Neural progenitor cell (in vitro differentiated cells): ENCODE data around the gene RGMA. TPM values are rescaled to one million over a fixed set of nuclear protein-coding genes. Genes with fewer than 3 reads are reported as not detected.

Experiments used
- DNase-seq: peaks from one replicate; pipeline ENCODE4 v3.0.0-alpha.2; 2016; ENCODE audit warnings: low spot score
- H2AFZ ChIP-seq: fragments of 200-600 bp; sonication (generic); replicated peaks from 2 replicates; pipeline ENCODE4 v1.6.1; 2016; ENCODE audit warnings: antibody characterized with exemption
- H3F3A ChIP-seq: fragments of 200-600 bp; sonication (generic); 2 replicates; pipeline ENCODE4 v1.6.1; 2016; ENCODE audit warnings: antibody characterized with exemption, low read depth
- H3K27ac ChIP-seq: fragments of 200-600 bp; sonication (generic); 2 replicates; pipeline ENCODE4 v1.5.1; 2016; ENCODE audit warnings: mild to moderate bottlenecking
- H3K27me3 ChIP-seq: fragments of 200-600 bp; sonication (generic); 2 replicates; pipeline ENCODE4 v1.6.1; 2016; ENCODE audit warnings: mild to moderate bottlenecking, moderate library complexity
- H3K36me3 ChIP-seq: fragments of 200-600 bp; sonication (generic); 2 replicates; pipeline ENCODE4 v1.5.1; 2016
- H3K4me1 ChIP-seq: fragments of 200-600 bp; sonication (generic); 2 replicates; pipeline ENCODE4 v1.6.1; 2016; ENCODE audit warnings: mixed run types
- H3K4me2 ChIP-seq: fragments of 200-600 bp; sonication (generic); 2 replicates; pipeline ENCODE4 v1.6.1; 2016
- H3K4me3 ChIP-seq: fragments of 200-600 bp; sonication (generic); 2 replicates; pipeline ENCODE4 v1.5.1; 2016
- H3K79me2 ChIP-seq: fragments of 200-600 bp; sonication (generic); 2 replicates; pipeline ENCODE4 v1.6.1; 2016; ENCODE audit warnings: low read depth
- H3K9ac ChIP-seq: fragments of 200-600 bp; sonication (generic); 2 replicates; pipeline ENCODE4 v1.6.1; 2016
- H3K9me3 ChIP-seq: fragments of 200-600 bp; sonication (generic); 2 replicates; pipeline ENCODE4 v1.5.1; 2016; ENCODE audit warnings: low read depth
- H4K20me1 ChIP-seq: fragments of 200-600 bp; sonication (generic); 2 replicates; pipeline ENCODE4 v1.6.1; 2016; ENCODE audit warnings: low read depth
- H3K27ac Mint-ChIP-seq: 3 replicates; pipeline ENCODE4 v1.8.0; 2021; ENCODE audit warnings: mixed read lengths
- H3K27me3 Mint-ChIP-seq: 2 replicates; pipeline ENCODE4 v1.8.0; 2022; ENCODE audit warnings: low read depth, mild to moderate bottlenecking, inconsistent platforms, moderate library complexity, mixed read lengths; ENCODE audit not compliant: insufficient read depth
- H3K36me3 Mint-ChIP-seq: 3 replicates; pipeline ENCODE4 v1.8.0; 2021; ENCODE audit warnings: mixed read lengths
- H3K4me1 Mint-ChIP-seq: 3 replicates; pipeline ENCODE4 v1.8.0; 2021; ENCODE audit warnings: mixed read lengths
- H3K4me3 Mint-ChIP-seq: 3 replicates; pipeline ENCODE4 v1.8.0; 2021; ENCODE audit warnings: mild to moderate bottlenecking, moderate library complexity, mixed read lengths
- H3K9me3 Mint-ChIP-seq: 3 replicates; pipeline ENCODE4 v1.8.0; 2020; ENCODE audit warnings: mixed read lengths
- CTCF ChIP-seq: fragments of 200-600 bp; sonication (generic); IDR thresholded peaks from 2 replicates; pipeline ENCODE4 v1.5.1; 2017; ENCODE audit warnings: antibody characterized with exemption, mild to moderate bottlenecking
- EZH2 ChIP-seq: fragments of 200-600 bp; sonication (generic); IDR thresholded peaks from 2 replicates; pipeline ENCODE4 v1.6.1; 2017; ENCODE audit warnings: antibody characterized with exemption, mild to moderate bottlenecking, moderate library complexity
- EZH2phosphoT487 ChIP-seq: fragments of 200-600 bp; sonication (generic); IDR thresholded peaks from 2 replicates; pipeline ENCODE4 v1.6.1; 2017; ENCODE audit warnings: antibody characterized with exemption
- total RNA-seq: library from RNA; depleted of rRNA; stranded (reverse); fragments of >200 nt; gene quantifications from 2 replicates; pipeline ENCODE4 v1.2.3, GENCODE V29; 2015; ENCODE audit warnings: low replicate concordance

The RGMA gene
- total RNA-seq, 1 donor from 2014 or later, result 41.4 TPM

DNA sequence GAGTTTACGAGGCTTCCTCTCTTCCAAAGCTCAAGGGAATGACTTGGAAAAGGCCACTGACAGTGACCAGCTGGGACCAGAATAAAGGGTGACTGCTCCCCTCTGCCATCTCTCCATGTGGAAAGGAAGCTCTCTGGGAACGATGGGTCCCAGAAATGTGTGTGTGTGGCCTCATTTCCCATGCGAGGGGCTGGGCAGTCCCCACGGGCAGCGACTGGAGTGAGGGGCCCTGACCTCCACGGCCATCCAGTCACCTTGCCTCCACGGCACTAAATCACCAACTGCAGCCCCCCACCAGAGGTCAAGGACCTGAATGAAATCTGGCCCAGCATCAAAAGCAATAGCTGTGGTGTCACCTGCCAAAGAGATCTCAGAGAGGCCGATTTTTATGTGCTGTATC lies 29.6 kb downstream of the RGMA start:
- peaks cover 61% of the 10 kb centered on the region for H3K4me1 ChIP-seq
- Mint-ChIP-seq H3K27me3 (peaks cover 5% of the 10 kb centered on the region), H3K36me3 (peaks cover 26% of the 10 kb centered on the region), H3K27ac (peak overlapping the region; percentile 69), H3K4me1 (peaks cover 74% of the 10 kb centered on the region), H3K4me3 (no peak overlapping the region), H3K9me3 (no peaks in the 10 kb centered on the region)
- peaks cover 98% of the 10 kb centered on the region for H3K79me2 ChIP-seq
- TF ChIP-seq EZH2, result no peak
- no peak for TF ChIP-seq EZH2phosphoT487
- no peak for TF ChIP-seq CTCF
- H3K9ac ChIP-seq, result peak overlapping the region; percentile 1
- H3K4me3 ChIP-seq, result no peak overlapping the region
- H3K27me3 ChIP-seq, result no peaks in the 10 kb centered on the region
- no peaks in the 10 kb centered on the region for H3K36me3 ChIP-seq
- no peak overlapping the region for H2AFZ ChIP-seq
- no peak for DNase-seq
- H3K4me2 ChIP-seq, result peak overlapping the region; percentile 73
- peak overlapping the region; percentile 92 for H3K27ac ChIP-seq
- H4K20me1 ChIP-seq, result peaks cover 98% of the 10 kb centered on the region
- H3K9me3 ChIP-seq, result no peaks in the 10 kb centered on the region
- H3F3A ChIP-seq, result peaks cover 83% of the 10 kb centered on the region

- peaks cover 98% of the 10 kb centered on the region for H4K20me1 ChIP-seq
- peaks cover 56% of the 10 kb centered on the region for H3K4me1 ChIP-seq
- peaks cover 3% of the 10 kb centered on the region for H3K27me3 Mint-ChIP-seq
- H3K27ac ChIP-seq, result peak overlapping the region; percentile 92
- H3K9ac ChIP-seq, result peak overlapping the region; percentile 1
- no peaks in the 10 kb centered on the region for H3K9me3 ChIP-seq
- no peak overlapping the region for H3K4me3 ChIP-seq
- H3K36me3 ChIP-seq, result no peaks in the 10 kb centered on the region
- H3K36me3 Mint-ChIP-seq, result peaks cover 30% of the 10 kb centered on the region
- H3K4me2 ChIP-seq, result peak overlapping the region; percentile 73
- H3K4me3 Mint-ChIP-seq, result no peak overlapping the region
- peaks cover 82% of the 10 kb centered on the region for H3F3A ChIP-seq
- H3K27ac Mint-ChIP-seq, result peak overlapping the region; percentile 93
- H3K4me1 Mint-ChIP-seq, result peaks cover 70% of the 10 kb centered on the region
- H2AFZ ChIP-seq, result no peak overlapping the region
- no peak for DNase-seq
- H3K27me3 ChIP-seq, result no peaks in the 10 kb centered on the region
- no peaks in the 10 kb centered on the region for H3K9me3 Mint-ChIP-seq
- H3K79me2 ChIP-seq, result peaks cover 98% of the 10 kb centered on the region
- TF ChIP-seq EZH2phosphoT487 (no peak), EZH2 (no peak)
These were observed 30.0 kb downstream of the RGMA start for GRCh38 chr15:93058904-93059427.

- H3K4me1 ChIP-seq, result peaks cover 48% of the 10 kb centered on the region
- DNase-seq, result no peak
- H3K9ac ChIP-seq, result no peak overlapping the region
- H3K27me3 ChIP-seq, result no peaks in the 10 kb centered on the region
- no peak overlapping the region for H3K27ac Mint-ChIP-seq
- no peak overlapping the region for H2AFZ ChIP-seq
- H3K4me3 Mint-ChIP-seq, result no peak overlapping the region
- H4K20me1 ChIP-seq, result peaks cover 98% of the 10 kb centered on the region
- H3K27me3 Mint-ChIP-seq, result peaks cover 2% of the 10 kb centered on the region
- no peak overlapping the region for H3K4me3 ChIP-seq
- peak overlapping the region; percentile 92 for H3K27ac ChIP-seq
- no peaks in the 10 kb centered on the region for H3K9me3 Mint-ChIP-seq
- peaks cover 34% of the 10 kb centered on the region for H3K36me3 Mint-ChIP-seq
- peaks cover 61% of the 10 kb centered on the region for H3K4me1 Mint-ChIP-seq
- TF ChIP-seq EZH2 (no peak), CTCF (no peak), EZH2phosphoT487 (no peak)
- H3F3A ChIP-seq, result peaks cover 81% of the 10 kb centered on the region
- no peaks in the 10 kb centered on the region for H3K36me3 ChIP-seq
- peaks cover 98% of the 10 kb centered on the region for H3K79me2 ChIP-seq
- H3K4me2 ChIP-seq, result no peak overlapping the region
- no peaks in the 10 kb centered on the region for H3K9me3 ChIP-seq
These were observed 30.9 kb downstream of the RGMA start for GRCh38 chr15:93058128-93058527.

DNA sequence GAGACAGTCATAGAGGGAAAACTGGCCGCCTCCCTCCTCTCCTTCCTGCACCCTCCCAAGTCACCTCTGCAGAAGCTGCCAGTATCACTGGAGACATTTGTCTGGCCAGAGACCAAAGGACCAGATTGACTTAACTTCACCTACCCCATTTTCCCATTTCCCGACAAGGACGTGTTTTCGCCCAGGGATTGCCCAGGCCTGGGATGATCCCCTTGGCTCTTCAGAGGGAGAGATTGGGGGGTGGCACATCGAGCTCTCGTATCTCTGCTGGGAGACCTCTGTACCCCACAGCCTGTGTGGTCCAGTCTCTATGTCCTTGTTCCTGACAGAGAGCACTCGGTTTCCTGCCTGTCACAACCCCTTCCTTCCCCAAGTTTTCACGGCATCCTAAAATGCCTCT lies 31.4 kb downstream of the RGMA start:
- H3K27me3 ChIP-seq, result no peaks in the 10 kb centered on the region
- no peak overlapping the region for H3K4me3 ChIP-seq
- H4K20me1 ChIP-seq, result peaks cover 98% of the 10 kb centered on the region
- H2AFZ ChIP-seq, result no peak overlapping the region
- Mint-ChIP-seq H3K4me3 (no peak overlapping the region), H3K9me3 (no peaks in the 10 kb centered on the region), H3K36me3 (peaks cover 37% of the 10 kb centered on the region), H3K27ac (no peak overlapping the region), H3K27me3 (peaks cover 2% of the 10 kb centered on the region), H3K4me1 (peaks cover 57% of the 10 kb centered on the region)
- no peak overlapping the region for H3K4me2 ChIP-seq
- TF ChIP-seq EZH2phosphoT487, result no peak
- TF ChIP-seq CTCF, result no peak
- TF ChIP-seq EZH2, result no peak
- H3K27ac ChIP-seq, result peak overlapping the region; percentile 92
- no peaks in the 10 kb centered on the region for H3K36me3 ChIP-seq
- peaks cover 82% of the 10 kb centered on the region for H3F3A ChIP-seq
- peaks cover 98% of the 10 kb centered on the region for H3K79me2 ChIP-seq
- no peak for DNase-seq
- no peaks in the 10 kb centered on the region for H3K9me3 ChIP-seq
- peaks cover 45% of the 10 kb centered on the region for H3K4me1 ChIP-seq
- H3K9ac ChIP-seq, result no peak overlapping the region
